CD14-positive monocyte (primary cell): ENCODE measurements around the gene NDP. TPM values are rescaled to one million over a fixed set of nuclear protein-coding genes. Genes with fewer than 3 reads are reported as not detected.

ENCODE experiments used
- DNase-seq, 3 donors: peaks; one replicate each; pipeline ENCODE4 v3.0.0-alpha.2; 2011 to 2022
- H2AFZ ChIP-seq: 2 replicates; pipeline ENCODE4 v1.6.0; 2012; ENCODE audit warnings: mild to moderate bottlenecking, low read depth, low read length, inconsistent platforms; ENCODE audit not compliant: insufficient read depth, poor library complexity, severe bottlenecking
- H3K27ac ChIP-seq, 2 donors: 1 replicate in 1 of 2; 2 replicates in 1 of 2; pipeline ENCODE4 v1.5.1; 2012 to 2013; ENCODE audit warnings: low read length in 2 of 2, control low read depth in 1 of 2, inconsistent platforms in 1 of 2, low read depth in 1 of 2, mild to moderate bottlenecking in 1 of 2
- H3K27me3 ChIP-seq, 2 donors: one replicate each; pipeline versions ENCODE4 v1.6.0 to v1.6.1; 2011 to 2013; ENCODE audit warnings: low read length in 2 of 2; ENCODE audit not compliant: control insufficient read depth in 2 of 2, insufficient read depth in 2 of 2
- H3K36me3 ChIP-seq, 2 donors: replicated peaks in 1 of 2; 1 replicate in 1 of 2; 2 replicates in 1 of 2; pipeline versions ENCODE4 v1.5.1 to v1.6.1; 2012 to 2013; ENCODE audit warnings: low read length in 2 of 2, control low read depth in 1 of 2, inconsistent platforms in 1 of 2, mild to moderate bottlenecking in 1 of 2; ENCODE audit not compliant: insufficient read depth in 2 of 2, control insufficient read depth in 1 of 2
- H3K4me1 ChIP-seq, 2 donors: 1 replicate in 1 of 2; 2 replicates in 1 of 2; pipeline versions ENCODE4 v1.5.1 to v1.6.1; 2012 to 2013; ENCODE audit warnings: low read length in 2 of 2, control low read depth in 1 of 2, inconsistent platforms in 1 of 2, mild to moderate bottlenecking in 1 of 2, moderate library complexity in 1 of 2; ENCODE audit not compliant: insufficient read depth in 2 of 2, control insufficient read depth in 1 of 2
- H3K4me2 ChIP-seq: replicated peaks from 2 replicates; pipeline ENCODE3; 2012; ENCODE audit warnings: low read length, moderate library complexity, mild to moderate bottlenecking; ENCODE audit not compliant: poor library complexity, severe bottlenecking; ENCODE audit errors: extremely low read depth
- H3K4me3 ChIP-seq, 3 experiments: fragments of 200-600 bp in 1 of 3; sonication (generic) in 1 of 3; replicated peaks in 1 of 3; 1 replicate in 2 of 3; 2 replicates in 1 of 3; pipeline ENCODE4 v1.5.1; 2011 to 2013; ENCODE audit warnings: low read length in 3 of 3, mild to moderate bottlenecking in 3 of 3, control low read depth in 2 of 3, low read depth in 2 of 3, inconsistent platforms in 1 of 3, moderate library complexity in 1 of 3
- H3K79me2 ChIP-seq: 2 replicates; pipeline ENCODE4 v1.6.0; 2012; ENCODE audit warnings: mild to moderate bottlenecking, control low read depth, inconsistent platforms, low read length, moderate library complexity; ENCODE audit not compliant: insufficient read depth
- H3K9ac ChIP-seq: 2 replicates; pipeline ENCODE4 v1.6.0; 2017; ENCODE audit warnings: low read length, mild to moderate bottlenecking; ENCODE audit not compliant: insufficient read depth, poor library complexity, severe bottlenecking
- H3K9me3 ChIP-seq, 2 donors: replicated peaks in 1 of 2; 1 replicate in 1 of 2; 2 replicates in 1 of 2; pipeline versions ENCODE4 v1.5.1 to v1.6.1; 2012 to 2013; ENCODE audit warnings: low read length in 2 of 2, control low read depth in 1 of 2; ENCODE audit not compliant: control insufficient read depth in 1 of 2, insufficient read depth in 1 of 2
- H4K20me1 ChIP-seq: 2 replicates; pipeline ENCODE4 v1.6.0; 2012; ENCODE audit warnings: mild to moderate bottlenecking, low read length, control low read depth, moderate library complexity; ENCODE audit not compliant: insufficient read depth
- H3K27ac Mint-ChIP-seq, 7 donors: one replicate each; pipeline ENCODE4 v1.8.0; 2020; ENCODE audit warnings: mild to moderate bottlenecking in 7 of 7, mixed read lengths in 7 of 7, moderate library complexity in 6 of 7, inconsistent platforms in 2 of 7
- H3K27me3 Mint-ChIP-seq, 3 donors: one replicate each; pipeline ENCODE4 v1.8.0; 2021 to 2022; ENCODE audit warnings: low read depth in 3 of 3, mild to moderate bottlenecking in 3 of 3, mixed read lengths in 3 of 3, moderate library complexity in 3 of 3, inconsistent platforms in 1 of 3
- H3K36me3 Mint-ChIP-seq, 2 donors: one replicate each; pipeline ENCODE4 v1.8.0; 2020; ENCODE audit warnings: mixed read lengths in 2 of 2, inconsistent platforms in 1 of 2, mild to moderate bottlenecking in 1 of 2
- H3K4me1 Mint-ChIP-seq: one replicate; pipeline ENCODE4 v1.8.0; 2020; ENCODE audit warnings: mild to moderate bottlenecking, mixed read lengths
- H3K4me3 Mint-ChIP-seq, 2 donors: one replicate each; pipeline ENCODE4 v1.8.0; 2020; ENCODE audit warnings: mild to moderate bottlenecking in 2 of 2, mixed read lengths in 2 of 2, moderate library complexity in 1 of 2
- H3K9me3 Mint-ChIP-seq, 7 donors: one replicate each; pipeline ENCODE4 v1.8.0; 2020 to 2022; ENCODE audit warnings: mixed read lengths in 7 of 7, mild to moderate bottlenecking in 6 of 7, moderate library complexity in 6 of 7, inconsistent platforms in 2 of 7
- CTCF ChIP-seq: fragments of 200-600 bp; IDR thresholded peaks from one replicate; pipeline ENCODE4 v1.8.0; 2022; ENCODE audit warnings: antibody characterized with exemption, mild to moderate bottlenecking
- WGBS: methylation state at CpG from one replicate; pipeline ENCODE4 v1.1.5; 2013; ENCODE audit warnings: missing lambda C conversion rate; ENCODE audit not compliant: insufficient coverage; 5-methylcytosine and 5-hydroxymethylcytosine counted together
- intact Hi-C, 2 donors: fragments of 100-400 bp; cut with micrococcal nuclease; formaldehyde crosslinking; loops; one replicate each; pipeline versions ENCODE4 v1.15.0 to v1.15.1; 2023
- polyA plus RNA-seq, 3 donors: library from polyadenylated mRNA; depleted of rRNA in 1 of 3; unstranded in 2 of 3; stranded (reverse) in 1 of 3; fragments of 300-500 nt in 2 of 3; fragments of >200 nt in 1 of 3; fragmentation: Illumina TruSeq in 2 of 3; gene quantifications; 1 replicate in 2 of 3; 2 replicates in 1 of 3; pipeline ENCODE4 v1.2.3, GENCODE V29; 2012 to 2021

Gene NDP
- polyA plus RNA-seq, 3 donors: not detected

- Histone ChIP-seq H3K36me3 (no peaks in the 10 kb centered on the region), H3K4me2 (no peak overlapping the region), H3K27ac (no peak overlapping the region), H2AFZ (no peak overlapping the region), H3K4me3 (no peak overlapping the region), H3K4me1 (no peaks in the 10 kb centered on the region), H3K9ac (no peak overlapping the region), H3K79me2 (no peaks in the 10 kb centered on the region), H4K20me1 (no peaks in the 10 kb centered on the region), H3K9me3 (no peaks in the 10 kb centered on the region), H3K27me3 (peaks cover 0 to 17% of the 10 kb centered on the region in 2 donors)
- WGBS: no CpG with 5 or more reads among the region's 3 CpGs
- TF ChIP-seq CTCF: no peak
- intact Hi-C loops: loop anchor here (5.0 to 10.0 kb wide), 2 partner anchors 51 to 279 kb away; no protein-coding TSS in a partner anchor
- Mint-ChIP-seq H3K4me1 (peaks cover under 1% of the 10 kb centered on the region), H3K9me3 (no peaks in the 10 kb centered on the region), H3K36me3 (no peaks in the 10 kb centered on the region), H3K4me3 (no peak overlapping the region), H3K27ac (no peak overlapping the region), H3K27me3 (peaks cover 0 to 12% (median 5%) of the 10 kb centered on the region in 3 donors)
- DNase-seq: no peak
Observed at GRCh38 chrX:43963726-43964125, 9.5 kb downstream of the NDP start.

GRCh38 chrX:43962636-43963035, 10.6 kb downstream of the NDP start:
- no peak overlapping the region for H3K4me3 ChIP-seq
- H3K79me2 ChIP-seq: no peaks in the 10 kb centered on the region
- WGBS: no CpG with 5 or more reads among the region's 9 CpGs
- no peak for DNase-seq
- Mint-ChIP-seq H3K27me3 (peaks cover 0 to 15% (median 2%) of the 10 kb centered on the region in 3 donors), H3K4me1 (peaks cover 3% of the 10 kb centered on the region), H3K4me3 (no peak overlapping the region), H3K36me3 (no peaks in the 10 kb centered on the region), H3K27ac (no peak overlapping the region), H3K9me3 (no peaks in the 10 kb centered on the region)
- H3K9me3 ChIP-seq: no peaks in the 10 kb centered on the region
- no peak overlapping the region for H3K9ac ChIP-seq
- H3K36me3 ChIP-seq: no peaks in the 10 kb centered on the region
- H3K27me3 ChIP-seq: peaks cover 0 to 15% of the 10 kb centered on the region in 2 donors
- no peaks in the 10 kb centered on the region for H4K20me1 ChIP-seq
- no peak overlapping the region for H3K27ac ChIP-seq
- H3K4me2 ChIP-seq: no peak overlapping the region
- TF ChIP-seq CTCF: no peak
- no peaks in the 10 kb centered on the region for H3K4me1 ChIP-seq
- H2AFZ ChIP-seq: no peak overlapping the region
- intact Hi-C loops: loop anchor here (5.0 to 10.0 kb wide), 2 partner anchors 52 to 280 kb away; no protein-coding TSS in a partner anchor
